HCT116 (cell line): Measurements from ENCODE around the gene SIK3. TPM values are rescaled to one million over a fixed set of nuclear protein-coding genes. Genes with fewer than 3 reads are reported as not detected.

Experiments
- ATAC-seq: fragments of 200-7000 bp; cut with Tn5 transposase; 2 replicates; pipeline ENCODE4 v1.9.1; 2020; ENCODE audit warnings: mild to moderate bottlenecking, moderate library complexity
- BruUV-seq: library from RNA; stranded (reverse); fragments of 400-500 nt; replicated peaks from 2 replicates; lab custom pipeline; 2021; lab: Mats Ljungman, UMichigan
- CTCF ChIA-PET: fragments of 300-600 bp; sonication (Branson Sonifier 250); formaldehyde crosslinking; loops from one replicate; lab custom pipeline; 2021; ENCODE audit warnings: antibody characterized with exemption; lab: Charles Lee
- POLR2A ChIA-PET: fragments of 300-600, 350-600 bp; sonication (Branson Sonifier 250); formaldehyde crosslinking; loops from one replicate; lab custom pipeline; 2021; ENCODE audit warnings: antibody characterized with exemption; lab: Charles Lee
- RAD21 ChIA-PET, 2 experiments: fragments of 300-600 bp; sonication (Branson Sonifier 250); formaldehyde crosslinking; loops; one replicate each; lab custom pipeline; 2023; ENCODE audit warnings: low total read pairs in 2 of 2; ENCODE audit not compliant: uncharacterized antibody in 2 of 2, unreplicated experiment in 2 of 2, low non-redundant PET in 1 of 2; lab: Charles Lee
- DNase-seq: peaks from one replicate; pipeline ENCODE4 v3.0.0-alpha.2; 2010; ENCODE audit warnings: low read depth, low spot score
- H2AFZ ChIP-seq: fragments of 200-600 bp; shearing (Covaris generic), sonication (generic); 2 replicates; pipeline ENCODE4 v1.6.1; 2017; ENCODE audit warnings: low read depth, mixed run types, mixed read lengths, antibody characterized with exemption, low read length; ENCODE audit not compliant: poor library complexity, severe bottlenecking
- H3K27ac ChIP-seq: 2 replicates; pipeline ENCODE4 v1.5.1; 2012; ENCODE audit warnings: low read depth, low read length
- H3K27me3 ChIP-seq: fragments of 200-600 bp; sonication (generic); 2 replicates; pipeline ENCODE4 v1.6.1; 2016; ENCODE audit warnings: mixed run types, low read length, mixed read lengths; ENCODE audit not compliant: insufficient read depth
- H3K36me3 ChIP-seq, 2 experiments: fragments of 200-500 bp in 1 of 2; fragments of 200-600 bp in 1 of 2; sonication (Bioruptor generic) in 1 of 2; sonication (generic) in 1 of 2; 2 replicates each; pipeline versions ENCODE4 v1.5.1 to v1.6.1; 2014 to 2016; ENCODE audit warnings: low read length in 2 of 2, inconsistent platforms in 1 of 2, mixed read lengths in 1 of 2, mixed run types in 1 of 2; ENCODE audit not compliant: insufficient read depth in 2 of 2, control insufficient read depth in 1 of 2
- H3K4me1 ChIP-seq, 2 experiments: fragments of 200-600 bp in 1 of 2; sonication (generic) in 1 of 2; 2 replicates each; pipeline versions ENCODE4 v1.5.1 to v1.6.1; 2012 to 2017; ENCODE audit warnings: low read length in 2 of 2, inconsistent platforms in 1 of 2, mild to moderate bottlenecking in 1 of 2, mixed read lengths in 1 of 2, mixed run types in 1 of 2, moderate library complexity in 1 of 2; ENCODE audit not compliant: insufficient read depth in 2 of 2, control insufficient read depth in 1 of 2
- H3K4me2 ChIP-seq: fragments of 200-600 bp; sonication (generic); 2 replicates; pipeline ENCODE4 v1.6.1; 2017; ENCODE audit warnings: mixed run types, low read length, mixed read lengths
- H3K4me3 ChIP-seq, 2 experiments: fragments of 200-600 bp in 1 of 2; sonication (generic) in 1 of 2; replicated peaks in 1 of 2; 2 replicates each; pipeline ENCODE4 v1.5.1; 2011 to 2016; ENCODE audit warnings: low read length in 2 of 2, control low read depth in 1 of 2, low read depth in 1 of 2, mild to moderate bottlenecking in 1 of 2, mixed read lengths in 1 of 2, mixed run types in 1 of 2
- H3K79me2 ChIP-seq: fragments of 200-600 bp; sonication (generic); 2 replicates; pipeline ENCODE4 v1.6.1; 2017; ENCODE audit warnings: mild to moderate bottlenecking, mixed run types, low read length, moderate library complexity, mixed read lengths; ENCODE audit not compliant: insufficient read depth
- H3K9ac ChIP-seq: fragments of 200-600 bp; sonication (generic); 2 replicates; pipeline ENCODE4 v1.6.1; 2016; ENCODE audit warnings: low read length, mixed read lengths
- H3K9me2 ChIP-seq: fragments of 200-600 bp; sonication (generic), shearing (Covaris generic); 2 replicates; pipeline ENCODE4 v1.6.1; 2017; ENCODE audit warnings: mixed run types, mild to moderate bottlenecking, moderate library complexity; ENCODE audit not compliant: insufficient read depth
- H3K9me3 ChIP-seq, 2 experiments: fragments of 200-500 bp in 1 of 2; fragments of 200-600 bp in 1 of 2; sonication (Bioruptor generic) in 1 of 2; sonication (generic) in 1 of 2; 2 replicates each; pipeline ENCODE4 v1.6.1; 2014 to 2017; ENCODE audit warnings: low read length in 2 of 2, mixed read lengths in 2 of 2, inconsistent platforms in 1 of 2, low read depth in 1 of 2, mild to moderate bottlenecking in 1 of 2, mixed run types in 1 of 2, moderate library complexity in 1 of 2; ENCODE audit not compliant: control insufficient read depth in 1 of 2, insufficient read depth in 1 of 2
- H4K20me1 ChIP-seq: fragments of 200-600 bp; sonication (generic), shearing (Covaris generic); 2 replicates; pipeline ENCODE4 v1.6.1; 2017; ENCODE audit warnings: mixed run types, mild to moderate bottlenecking, moderate library complexity; ENCODE audit not compliant: insufficient read depth
- CBX3 ChIP-seq: IDR thresholded peaks from 2 replicates; pipeline ENCODE4 v1.6.1; 2012; ENCODE audit warnings: low read depth
- CEBPB ChIP-seq: IDR thresholded peaks from 2 replicates; pipeline ENCODE4 v1.6.1; 2012; ENCODE audit warnings: low read depth
- CTCF ChIP-seq, 3 experiments: fragments of 200-600 bp in 1 of 3; sonication (generic) in 1 of 3; IDR thresholded peaks in 2 of 3; conservative IDR thresholded peaks in 1 of 3; 2 replicates each; pipeline ENCODE4 v1.5.1; 2012 to 2017; ENCODE audit warnings: low read depth in 2 of 3, low read length in 2 of 3, antibody characterized with exemption in 1 of 3, borderline replicate concordance in 1 of 3, control low read depth in 1 of 3, mild to moderate bottlenecking in 1 of 3, mixed read lengths in 1 of 3, mixed run types in 1 of 3, moderate library complexity in 1 of 3; ENCODE audit not compliant: insufficient read depth in 1 of 3
- EZH2 ChIP-seq: fragments of 200-600 bp; sonication (generic); IDR thresholded peaks from 2 replicates; pipeline ENCODE4 v1.6.1; 2017; ENCODE audit warnings: antibody characterized with exemption, mixed run types
- FOSL1 ChIP-seq: IDR thresholded peaks from 2 replicates; pipeline ENCODE4 v1.6.1; 2012; ENCODE audit warnings: low read depth
- JUND ChIP-seq: IDR thresholded peaks from 2 replicates; pipeline ENCODE4 v1.6.1; 2012
- POLR2A ChIP-seq: IDR thresholded peaks from 2 replicates; pipeline ENCODE4 v1.7.0; 2011; ENCODE audit warnings: borderline replicate concordance; ENCODE audit not compliant: insufficient read depth, insufficient read length; ENCODE audit errors: extremely low read depth
- POLR2AphosphoS5 ChIP-seq: IDR thresholded peaks from 2 replicates; pipeline ENCODE4 v1.6.1; 2011; ENCODE audit warnings: mild to moderate bottlenecking, low read depth, low read length, moderate library complexity
- RAD21 ChIP-seq: IDR thresholded peaks from 2 replicates; pipeline ENCODE4 v1.6.1; 2012; ENCODE audit warnings: low read depth, mild to moderate bottlenecking
- REST ChIP-seq: IDR thresholded peaks from 2 replicates; pipeline ENCODE4 v1.6.1; 2012; ENCODE audit warnings: low read depth
- SIN3A ChIP-seq: IDR thresholded peaks from 2 replicates; pipeline ENCODE4 v1.6.1; 2012; ENCODE audit warnings: low read depth
- SP1 ChIP-seq: IDR thresholded peaks from 2 replicates; pipeline ENCODE4 v1.6.1; 2012; ENCODE audit warnings: low read depth
- SRF ChIP-seq: IDR thresholded peaks from 2 replicates; pipeline ENCODE4 v1.6.1; 2012; ENCODE audit warnings: low read depth
- TCF7L2 ChIP-seq: IDR thresholded peaks from 2 replicates; pipeline ENCODE4 v1.7.0; 2011; ENCODE audit warnings: borderline replicate concordance, inconsistent platforms; ENCODE audit not compliant: insufficient read depth, insufficient read length; ENCODE audit errors: extremely low read depth
- YY1 ChIP-seq: IDR thresholded peaks from 2 replicates; pipeline ENCODE4 v1.6.1; 2011; ENCODE audit warnings: low read length, low read depth, moderate library complexity, mild to moderate bottlenecking; ENCODE audit not compliant: insufficient replicate concordance; ENCODE audit errors: extremely low read depth
- ZBTB33 ChIP-seq: IDR thresholded peaks from 2 replicates; pipeline ENCODE4 v1.6.1; 2011; ENCODE audit warnings: mild to moderate bottlenecking, low read length, moderate library complexity; ENCODE audit not compliant: insufficient replicate concordance; ENCODE audit errors: extremely low read depth
- ZFX ChIP-seq: fragments of 450-650 bp; IDR thresholded peaks from 2 replicates; pipeline ENCODE4 v1.6.1; 2017
- intact Hi-C: fragments of 100-400 bp; cut with micrococcal nuclease; formaldehyde crosslinking; loops from 2 replicates; pipeline ENCODE4 v1.10.0; 2022
- total RNA-seq: library from RNA; stranded (reverse); gene quantifications from one replicate; pipeline ENCODE4 v1.2.1, GENCODE V29; 2021; ENCODE audit not compliant: unreplicated experiment
- TF ChIP-seq, protein P1 (sequence below): IDR thresholded peaks from 2 replicates; pipeline ENCODE4 v1.6.1; 2012

The SIK3 gene
- total RNA-seq, 1 experiment from 2014 or later = 21.0 TPM

GRCh38 chr11:116879800-116880625, 218.2 kb downstream of the SIK3 start:
- Histone ChIP-seq H3K4me2 (no peak overlapping the region), H3K9me3 (no peaks in the 10 kb centered on the region), H2AFZ (no peak overlapping the region), H3K9ac (no peak overlapping the region), H3K79me2 (no peaks in the 10 kb centered on the region), H3K27ac (no peak overlapping the region), H3K36me3 (0 out of 4 replicates have a peak, but pooled peaks cover 0 to 3% of the 10 kb centered on the region in 2 experiments)
- no TSS peak for BruUV-seq
- CTCF ChIA-PET = interaction anchor here (0.6 to 3.1 kb wide), 7 partner anchors 14 to 230 kb away, joined by 3 to 34 read pairs (median 3); partner anchors contain the start of gene APOC3
- peak; percentile 95 for ATAC-seq
- TF ChIP-seq POLR2A (no peak), SRF (no peak), POLR2AphosphoS5 (no peak), REST (no peak), SP1 (no peak), CTCF (IDR thresholded peaks at IDR 0.05 in 2 of 3, conservative IDR thresholded peaks at IDR 0.05 in 1 of 3; ENCODE audit: borderline replicate concordance in 1 of 3, insufficient read depth in 1 of 3, low read depth in 2 of 3, low read length in 2 of 3) (peak; percentile 74 to 77 (median 75); a peak in 5 of 6 replicates), EZH2 (no peak), ZBTB33 (no peak), SIN3A (no peak), ZFX (no peak), TCF7L2 (no peak), CBX3 (no peak), RAD21 (peak; percentile 86), FOSL1 (no peak), CEBPB (no peak), JUND (no peak), YY1 (no peak)
- TF ChIP-seq, protein P1, sequence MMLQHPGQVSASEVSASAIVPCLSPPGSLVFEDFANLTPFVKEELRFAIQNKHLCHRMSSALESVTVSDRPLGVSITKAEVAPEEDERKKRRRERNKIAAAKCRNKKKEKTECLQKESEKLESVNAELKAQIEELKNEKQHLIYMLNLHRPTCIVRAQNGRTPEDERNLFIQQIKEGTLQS = no peak
- TF ChIP-seq, all 23 proteins: peak for 2
- ChIA-PET RAD21 (interaction anchor here (0.9 to 1.6 kb wide), 2 partner anchors 226 kb away, joined by 3 to 4 read pairs; no protein-coding TSS in a partner anchor), POLR2A (no interaction called here)
- intact Hi-C loops = loop anchor here (1.0 to 2.0 kb wide), 3 partner anchors 217 to 346 kb away; no protein-coding TSS in a partner anchor
- Histone ChIP-seq H3K27me3 (no peaks in the 10 kb centered on the region), H3K4me3 (no peak overlapping the region), H3K9me2 (no peaks in the 10 kb centered on the region), H3K4me1 (peaks cover 0 to 5% of the 10 kb centered on the region in 2 experiments; a peak in 1 of 4 replicates), H4K20me1 (no peaks in the 10 kb centered on the region)
- DNase-seq = peak; percentile 51
